Keratinocyte (primary cell): Measurements from ENCODE around the gene JAKMIP1. TPM values are rescaled to one million over a fixed set of nuclear protein-coding genes. Genes with fewer than 3 reads are reported as not detected.

Source experiments
- DNase-seq: peaks from one replicate; pipeline ENCODE4 v3.0.0-alpha.2; 2011; ENCODE audit warnings: low read depth, missing footprints, low spot score
- FAIRE-seq: peaks from 2 replicates; lab custom pipeline; 2011; peaks lifted over from hg19 to GRCh38; lab: Jason Lieb, UNC
- H2AFZ ChIP-seq: 2 replicates; pipeline ENCODE4 v1.6.0; 2012; ENCODE audit warnings: low read length, control low read depth, inconsistent platforms; ENCODE audit not compliant: control insufficient read depth
- H3K27ac ChIP-seq: 2 replicates; pipeline ENCODE4 v1.5.1; 2011; ENCODE audit warnings: low read length; ENCODE audit not compliant: control insufficient read depth, insufficient read depth
- H3K27me3 ChIP-seq: 3 replicates; pipeline ENCODE4 v1.6.0; 2011; ENCODE audit warnings: low read length; ENCODE audit not compliant: control insufficient read depth, insufficient read depth; ENCODE audit errors: extremely low read depth
- H3K36me3 ChIP-seq, 2 experiments: 2 replicates in 1 of 2; 3 replicates in 1 of 2; pipeline ENCODE4 v1.5.1; 2011; ENCODE audit warnings: low read length in 2 of 2, mild to moderate bottlenecking in 1 of 2; ENCODE audit not compliant: control insufficient read depth in 2 of 2, insufficient read depth in 2 of 2; ENCODE audit errors: extremely low read depth in 1 of 2
- H3K4me1 ChIP-seq: 3 replicates; pipeline ENCODE4 v1.5.1; 2011; ENCODE audit warnings: low read length; ENCODE audit not compliant: control insufficient read depth, insufficient read depth; ENCODE audit errors: extremely low read depth
- H3K4me2 ChIP-seq: 3 replicates; pipeline ENCODE4 v1.6.0; 2011; ENCODE audit warnings: low read depth, low read length; ENCODE audit not compliant: control insufficient read depth, insufficient read depth; ENCODE audit errors: extremely low read depth
- H3K4me3 ChIP-seq, 3 experiments: fragments of 200-600 bp in 1 of 3; sonication (generic) in 1 of 3; 2 replicates in 2 of 3; 3 replicates in 1 of 3; pipeline ENCODE4 v1.5.1; 2011 to 2016; ENCODE audit warnings: low read length in 3 of 3, mild to moderate bottlenecking in 3 of 3, control low read depth in 2 of 3, inconsistent platforms in 1 of 3, low read depth in 1 of 3, mixed read lengths in 1 of 3, mixed run types in 1 of 3, moderate library complexity in 1 of 3; ENCODE audit not compliant: control insufficient read depth in 2 of 3, insufficient read depth in 2 of 3; ENCODE audit errors: extremely low read depth in 1 of 3
- H3K79me2 ChIP-seq: 2 replicates; pipeline ENCODE4 v1.6.0; 2012; ENCODE audit warnings: low read length; ENCODE audit not compliant: control insufficient read depth, insufficient read depth
- H3K9ac ChIP-seq: 3 replicates; pipeline ENCODE4 v1.6.0; 2011; ENCODE audit warnings: low read length; ENCODE audit not compliant: control insufficient read depth, insufficient read depth; ENCODE audit errors: extremely low read depth
- H3K9me1 ChIP-seq: 3 replicates; pipeline ENCODE4 v1.6.0; 2011; ENCODE audit warnings: low read length; ENCODE audit not compliant: control insufficient read depth, insufficient read depth; ENCODE audit errors: extremely low read depth
- H3K9me3 ChIP-seq: 2 replicates; pipeline ENCODE4 v1.5.1; 2012; ENCODE audit warnings: low read depth, low read length; ENCODE audit not compliant: control insufficient read depth
- H4K20me1 ChIP-seq: 3 replicates; pipeline ENCODE4 v1.6.0; 2011; ENCODE audit warnings: low read length; ENCODE audit not compliant: control insufficient read depth, insufficient read depth; ENCODE audit errors: extremely low read depth
- CTCF ChIP-seq, 3 experiments: IDR thresholded peaks in 1 of 3; conservative IDR thresholded peaks in 1 of 3; optimal IDR thresholded peaks in 1 of 3; 2 replicates in 2 of 3; 3 replicates in 1 of 3; pipeline versions ENCODE3 to v1.5.1; 2011; ENCODE audit warnings: low read length in 3 of 3, mild to moderate bottlenecking in 3 of 3, moderate library complexity in 2 of 3, control low read depth in 1 of 3, inconsistent platforms in 1 of 3; ENCODE audit not compliant: insufficient read depth in 2 of 3; ENCODE audit errors: extremely low read depth in 1 of 3
- EZH2 ChIP-seq: IDR thresholded peaks from one replicate; pipeline ENCODE4 v1.6.1; 2012; ENCODE audit warnings: inconsistent platforms, mild to moderate bottlenecking, low read length, moderate library complexity
- dilution Hi-C: fragments of 300-500 bp; cut with MboI; formaldehyde crosslinking; loops from one replicate; pipeline ENCODE4 v1.7.0; 2020; ENCODE audit warnings: low sequenced_read_pairs; ENCODE audit not compliant: extremely low pct_ligation_motif_present
- polyA plus RNA-seq, 5 experiments: library from polyadenylated mRNA; depleted of rRNA in 3 of 5; stranded (reverse) in 3 of 5; stranded (forward) in 1 of 5; unstranded in 1 of 5; fragments of >200 nt; gene quantifications; 1 replicate in 1 of 5; 2 replicates in 3 of 5; 3 replicates in 1 of 5; pipeline versions ENCODE4 v1.2.1 to v1.2.3, GENCODE V29; 2011 to 2012; ENCODE audit warnings: missing spikeins in 2 of 5, low read depth in 1 of 5, low replicate concordance in 1 of 5

JAKMIP1 gene
- polyA plus RNA-seq, 1 donor (not counting 4 experiments of a cell fraction or from before 2014, with no cell fraction given) = not detected

- H2AFZ ChIP-seq = no peak overlapping the region
- dilution Hi-C loops = no loop called here
- no peak for DNase-seq
Observed at GRCh38 chr4:6150046-6150735, 50.2 kb downstream of the JAKMIP1 start.

DNA sequence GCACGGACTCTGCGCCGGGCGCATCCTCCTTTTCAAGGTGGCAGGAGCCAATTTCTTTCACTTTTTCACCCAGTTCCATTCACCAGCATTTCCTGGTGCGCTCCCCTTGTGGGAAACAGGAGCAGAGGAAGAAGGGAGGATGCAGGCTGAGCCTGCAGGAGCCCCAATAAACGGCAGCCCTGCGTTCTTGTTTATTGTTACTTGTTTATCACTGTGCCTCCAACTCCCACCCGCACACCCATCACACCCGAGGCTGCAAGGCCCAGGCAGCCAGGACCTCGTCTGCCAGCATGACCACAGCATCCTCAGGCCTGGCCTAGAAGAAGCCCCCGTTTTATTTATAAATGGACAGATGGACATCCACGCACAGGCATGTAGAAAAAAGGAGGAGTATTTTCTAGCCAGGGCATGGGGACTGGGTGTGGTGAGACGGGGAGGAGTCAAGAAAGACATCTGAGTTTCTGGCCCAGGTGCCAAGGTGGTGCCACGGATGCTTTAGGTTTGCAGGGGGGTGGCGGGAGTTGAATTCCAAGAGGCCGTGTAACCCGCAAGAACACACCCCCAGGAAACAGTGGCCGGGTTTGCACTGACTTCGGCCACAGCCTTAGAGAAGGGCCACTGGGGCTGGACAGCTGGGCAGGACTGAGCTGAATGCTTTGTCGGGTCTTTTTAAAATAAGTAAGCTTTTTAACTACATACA, 51.7 kb downstream of the JAKMIP1 start:
- no peaks in the 10 kb centered on the region for H3K27me3 ChIP-seq
- H3K36me3 ChIP-seq = no peaks in the 10 kb centered on the region
- H3K9ac ChIP-seq = no peak overlapping the region
- no peak overlapping the region for H2AFZ ChIP-seq
- no peaks in the 10 kb centered on the region for H4K20me1 ChIP-seq
- no peak for TF ChIP-seq CTCF (optimal IDR thresholded peaks at IDR 0.05 in 1 of 3, IDR thresholded peaks at IDR 0.05 in 1 of 3, conservative IDR thresholded peaks at IDR 0.05 in 1 of 3; ENCODE audit: extremely low read depth in 1 of 3, insufficient read depth in 2 of 3, low read length in 3 of 3)
- TF ChIP-seq EZH2 = no peak
- FAIRE-seq (no peak), DNase-seq (no peak)
- no peak overlapping the region for H3K4me3 ChIP-seq
- no peak overlapping the region for H3K27ac ChIP-seq
- no peaks in the 10 kb centered on the region for H3K9me1 ChIP-seq
- dilution Hi-C loops = no loop called here
- no peaks in the 10 kb centered on the region for H3K79me2 ChIP-seq
- H3K9me3 ChIP-seq = no peaks in the 10 kb centered on the region
- no peak overlapping the region for H3K4me2 ChIP-seq
- H3K4me1 ChIP-seq = no peaks in the 10 kb centered on the region

More at GRCh38 chr4:6150046-6150735, 50.2 kb downstream of the JAKMIP1 start:
- Histone ChIP-seq H3K4me3 (no peak overlapping the region), H3K27me3 (no peaks in the 10 kb centered on the region), H4K20me1 (no peaks in the 10 kb centered on the region), H3K4me2 (no peak overlapping the region), H3K79me2 (no peaks in the 10 kb centered on the region), H3K9ac (no peak overlapping the region), H3K9me3 (no peaks in the 10 kb centered on the region), H3K4me1 (no peaks in the 10 kb centered on the region), H3K9me1 (no peaks in the 10 kb centered on the region), H3K27ac (no peak overlapping the region), H3K36me3 (no peaks in the 10 kb centered on the region)
- no peak for TF ChIP-seq CTCF (optimal IDR thresholded peaks at IDR 0.05 in 1 of 3, IDR thresholded peaks at IDR 0.05 in 1 of 3, conservative IDR thresholded peaks at IDR 0.05 in 1 of 3; ENCODE audit: extremely low read depth in 1 of 3, insufficient read depth in 2 of 3, low read length in 3 of 3)
- no peak for TF ChIP-seq EZH2
- FAIRE-seq = no peak
